ENCODE results near the gene PCNX1.
"Not testable (repeated sequence)": the region's sequence is repeated elsewhere in the genome, so short reads cannot be mapped to it uniquely, and the experiment has no call there.

The PCNX1 gene

DNA sequence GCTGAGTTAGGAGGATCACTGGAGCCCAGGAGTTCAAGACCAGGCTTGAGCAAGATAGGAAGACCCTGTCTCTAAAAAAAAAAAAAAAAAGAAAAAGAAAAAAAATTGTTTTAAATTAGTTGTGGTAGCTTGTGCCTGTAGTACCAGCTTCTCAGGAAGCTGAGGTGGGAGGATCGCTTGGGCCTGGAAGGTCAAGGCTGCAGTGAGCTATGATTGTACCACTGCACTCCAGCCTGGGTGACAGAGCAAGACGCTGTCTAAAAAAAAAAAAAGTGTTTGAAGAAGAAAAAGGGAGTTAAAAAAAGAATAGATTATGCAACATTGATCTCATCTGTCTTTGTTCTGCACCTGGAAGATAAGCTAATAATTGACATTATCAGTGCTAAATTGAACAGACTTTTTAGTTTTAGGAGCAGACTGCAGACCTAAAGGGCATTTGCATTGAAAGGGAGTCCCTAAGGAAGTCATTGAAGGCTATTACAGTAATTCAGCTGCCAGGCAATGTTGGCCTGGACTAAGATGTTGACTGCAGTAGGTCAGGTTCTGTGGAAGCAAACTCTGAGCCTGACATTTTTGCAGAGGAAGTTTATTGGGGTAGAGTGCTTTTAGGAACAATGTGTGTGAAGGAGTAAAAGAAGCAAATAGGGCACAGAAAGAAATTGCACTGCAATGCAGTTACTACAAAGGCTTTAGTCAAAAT lies 215.8 kb downstream of the PCNX1 start:
- DNase-seq (ENCODE audit: low read depth in 2 of 2): no peak

DNA sequence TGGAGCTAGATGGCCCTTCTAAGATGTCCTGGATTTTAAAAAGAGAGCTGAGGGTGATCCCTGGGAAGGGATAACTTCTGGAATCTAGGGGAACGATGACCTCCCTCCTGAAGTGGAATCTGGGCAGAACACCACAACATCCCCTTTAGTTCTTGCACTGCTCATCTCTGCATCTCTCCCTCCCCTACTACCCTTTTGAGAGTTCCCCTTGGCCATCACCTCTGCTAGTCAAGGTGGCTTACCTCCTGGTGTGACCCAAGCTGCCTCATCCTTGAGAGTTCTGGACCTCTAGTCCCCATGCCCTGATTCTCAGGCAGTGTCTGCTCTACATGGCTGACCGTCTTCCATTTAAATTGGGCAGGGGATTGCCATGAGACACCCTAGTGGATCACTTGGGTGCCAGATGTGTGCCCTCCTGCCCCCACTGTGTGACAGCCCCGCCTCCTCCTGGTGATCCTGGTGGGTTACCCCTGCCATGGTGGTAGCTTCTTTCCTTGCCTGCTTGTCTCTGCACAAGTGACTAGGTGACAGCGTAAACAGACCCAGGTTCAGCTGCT lies 216.4 kb downstream of the PCNX1 start:
- no peak for DNase-seq (ENCODE audit: low read depth in 2 of 2)

DNA sequence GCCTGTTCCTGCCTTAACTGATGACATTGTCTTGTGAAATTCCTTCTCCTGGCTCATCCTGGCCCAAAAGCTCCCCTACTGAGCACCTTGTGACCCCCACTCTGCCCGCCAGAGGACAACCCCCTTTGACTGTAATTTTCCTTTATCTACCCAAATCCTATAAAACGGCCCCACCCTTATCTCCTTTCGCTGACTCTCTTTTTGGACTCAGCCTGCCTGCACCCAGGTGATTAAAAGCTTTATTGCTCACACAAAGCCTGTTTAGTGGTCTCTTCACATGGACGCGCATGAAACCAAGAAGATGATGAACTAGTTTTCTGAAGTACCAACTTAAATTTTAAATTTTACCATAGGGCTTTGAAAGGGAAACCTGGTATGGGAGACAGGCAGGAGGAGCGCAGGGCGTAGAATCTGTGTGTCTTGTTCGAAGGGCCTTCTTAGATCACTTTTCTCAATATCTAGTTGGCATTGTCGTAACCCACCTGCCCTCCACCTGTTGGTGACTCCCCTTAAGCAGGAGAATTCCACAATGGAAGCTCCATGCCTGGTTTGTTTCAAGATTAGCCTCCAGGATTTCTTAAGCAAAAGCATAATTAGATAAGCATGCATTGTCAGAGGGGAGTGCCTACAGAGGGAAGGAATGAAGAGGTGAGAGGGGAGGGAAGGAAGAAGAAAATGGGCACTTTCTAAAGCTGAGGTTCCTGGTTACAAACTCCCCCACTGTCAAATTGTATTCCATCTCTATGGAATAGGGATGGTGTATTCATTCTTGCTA lies 222.6 kb downstream of the PCNX1 start:
- DNase-seq (ENCODE audit: low read depth in 2 of 2): not testable (repeated sequence)

DNA sequence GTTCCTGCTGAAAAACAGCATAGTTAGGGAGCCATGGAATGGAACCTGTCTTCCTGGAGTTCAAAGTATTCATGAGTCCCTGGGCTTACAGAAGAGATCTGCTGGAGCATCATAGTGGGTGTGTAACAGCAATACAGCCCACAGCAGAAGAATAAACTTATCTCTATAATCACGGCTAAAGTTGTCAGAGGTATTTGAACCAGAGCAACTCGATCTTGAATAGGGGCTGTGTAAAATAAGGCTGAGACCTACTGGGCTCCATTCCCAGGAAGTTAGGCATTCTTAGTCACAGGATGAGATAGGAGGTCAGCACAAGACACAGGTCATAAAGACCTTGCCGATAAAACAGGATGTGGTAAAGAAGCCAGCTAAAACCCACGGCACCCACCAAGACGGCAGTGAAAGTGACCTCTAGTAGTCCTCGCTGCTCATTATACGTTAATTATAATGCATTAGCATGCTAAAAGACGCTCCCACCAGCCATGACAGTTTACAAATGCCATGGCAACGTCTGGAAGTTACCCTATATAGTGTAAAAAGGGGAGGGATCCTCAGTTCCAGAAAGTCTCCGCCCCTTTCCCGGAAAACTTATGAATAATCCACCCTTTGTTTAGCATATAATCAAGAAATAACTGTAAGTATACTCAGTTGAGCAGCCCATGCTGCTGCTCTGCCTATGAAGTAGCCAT lies 223.4 kb downstream of the PCNX1 start:
- no peak for DNase-seq (ENCODE audit: low read depth in 2 of 2)

DNA sequence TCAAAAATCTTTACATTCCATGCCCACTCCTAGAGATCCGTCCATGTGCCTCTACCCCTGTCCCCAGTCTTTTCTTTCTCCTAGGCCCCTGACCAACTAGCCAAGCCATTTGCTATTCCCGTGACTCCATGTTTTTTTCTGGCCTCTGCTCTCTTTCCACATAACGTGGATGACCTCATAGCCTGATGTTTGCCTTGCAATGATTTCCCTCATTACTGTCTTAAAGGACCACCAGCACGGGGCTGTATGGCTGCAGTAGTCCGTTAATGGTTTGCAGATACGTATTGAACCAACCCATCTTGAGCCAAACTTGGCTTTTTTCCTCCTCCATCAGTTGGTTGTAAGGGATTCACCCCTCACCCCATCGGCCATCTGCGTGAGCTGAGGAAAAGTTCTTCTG lies 226.0 kb downstream of the PCNX1 start:
- no peak for DNase-seq (ENCODE audit: low read depth in 2 of 2)

DNA sequence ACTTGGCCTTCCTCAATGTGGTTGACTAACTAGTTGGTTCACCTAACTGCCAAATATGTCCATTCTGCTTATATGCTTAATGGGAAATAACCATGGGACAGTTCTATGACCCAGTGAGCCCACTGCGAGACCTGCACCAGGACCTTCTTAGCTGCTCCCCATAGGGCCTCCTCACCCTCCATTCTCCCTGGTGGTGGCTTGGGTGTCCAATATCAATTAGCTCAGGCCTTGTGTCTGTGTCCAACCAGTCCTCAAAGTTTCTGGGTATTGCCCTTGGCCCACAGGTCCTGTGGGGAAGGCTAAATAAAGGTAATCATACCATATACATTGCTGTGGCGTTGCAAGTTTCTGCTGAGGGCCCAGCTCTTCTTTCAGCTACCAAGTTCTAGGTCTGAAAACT lies 228.2 kb downstream of the PCNX1 start:
- DNase-seq (ENCODE audit: low read depth in 2 of 2): no peak

DNA sequence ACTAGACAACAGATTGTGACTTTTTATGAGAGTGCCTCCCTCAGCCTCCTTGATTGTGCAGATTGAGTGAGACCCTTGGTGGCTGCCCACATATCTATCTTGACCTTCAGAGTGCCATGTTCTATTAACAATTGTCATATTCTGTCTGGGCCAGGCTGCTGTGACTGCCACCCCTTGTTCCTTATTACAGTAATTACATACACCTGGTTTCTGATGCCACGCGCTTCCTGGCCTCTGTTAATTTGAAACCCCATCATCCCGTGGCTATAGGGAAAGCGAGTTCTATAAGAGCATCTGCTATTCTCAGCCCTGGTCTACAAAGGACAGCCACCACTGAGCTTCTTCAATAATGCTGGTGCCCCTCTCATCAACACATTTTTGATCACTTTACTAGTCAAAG lies 228.7 kb downstream of the PCNX1 start:
- DNase-seq (ENCODE audit: low read depth in 2 of 2): no peak

DNA sequence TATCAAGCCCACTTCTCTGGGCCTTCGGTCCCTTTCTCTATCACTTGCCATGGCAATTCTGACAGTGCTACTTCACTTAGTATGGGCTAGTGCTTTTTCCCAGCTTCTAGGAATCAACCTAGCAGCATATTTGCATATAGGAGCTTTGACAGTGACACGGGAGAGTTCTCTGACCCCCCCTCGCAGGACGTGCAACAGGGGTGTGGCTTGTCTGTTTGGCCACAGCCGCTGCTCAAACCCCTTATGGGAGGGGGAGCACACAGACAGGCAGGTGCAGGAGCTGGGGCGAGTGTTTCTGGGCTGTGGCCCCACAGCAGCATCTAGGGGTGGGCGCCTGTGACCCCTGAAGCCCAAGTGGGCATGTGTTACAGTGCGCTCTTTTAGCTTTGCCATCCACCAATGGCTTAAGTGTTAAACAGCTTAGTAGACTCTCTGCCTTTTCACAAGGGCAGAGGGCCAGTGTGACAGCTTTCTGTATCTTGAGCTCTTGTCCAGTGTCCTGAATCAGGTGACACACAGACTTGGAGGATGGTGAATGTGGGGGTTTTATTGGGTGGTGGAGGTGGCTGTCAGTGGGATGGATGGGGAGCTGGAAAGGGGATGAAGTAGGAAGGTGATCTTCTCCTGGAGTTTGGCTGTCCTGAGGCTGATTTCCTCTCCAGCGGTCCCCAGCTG lies 229.3 kb downstream of the PCNX1 start:
- no peak for DNase-seq (ENCODE audit: low read depth in 2 of 2)

DNA sequence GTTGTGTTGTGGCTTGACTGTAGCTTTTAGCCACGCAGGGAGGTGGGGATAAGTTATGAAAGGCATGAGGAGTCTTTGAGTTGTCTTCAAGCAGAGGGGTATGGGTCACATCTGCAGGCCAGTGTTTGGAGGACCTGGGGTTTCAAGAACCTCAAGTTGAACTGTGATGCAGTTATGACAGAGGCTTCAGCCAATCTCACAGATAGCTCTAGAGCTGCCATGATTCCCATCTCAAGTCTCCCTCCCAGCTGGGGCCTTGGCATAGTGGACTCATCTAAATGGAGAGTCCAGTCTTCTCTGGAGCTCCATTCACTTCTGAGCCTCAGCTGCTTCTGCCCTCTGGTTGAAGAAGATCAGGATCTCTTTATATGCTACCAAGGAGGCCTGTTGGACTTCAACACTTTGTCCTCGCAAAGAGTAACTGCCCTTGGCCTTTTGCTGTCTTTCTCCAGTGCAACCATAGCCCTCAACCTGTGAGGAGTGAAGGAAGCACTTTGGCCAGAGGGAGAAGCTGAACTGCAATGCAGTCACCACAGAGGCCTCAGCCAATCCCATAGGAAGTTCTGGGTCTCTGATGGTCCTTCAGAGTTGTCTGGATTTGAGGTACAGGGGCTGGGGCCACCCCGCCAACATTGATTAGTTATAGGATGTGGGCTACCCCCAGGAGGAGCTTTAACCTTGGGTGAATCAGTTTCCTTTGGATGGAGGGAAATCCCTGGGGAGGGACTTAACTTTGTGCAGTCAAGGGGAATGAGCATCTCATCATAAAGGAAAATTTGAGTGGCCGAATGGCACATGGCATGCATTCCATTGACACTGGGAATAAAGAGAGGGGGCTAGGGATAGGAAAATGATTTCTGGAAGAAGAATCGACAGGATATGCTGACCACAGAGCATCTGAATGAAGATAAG lies 230.5 kb downstream of the PCNX1 start:
- no peak for DNase-seq (ENCODE audit: low read depth in 2 of 2)

DNA sequence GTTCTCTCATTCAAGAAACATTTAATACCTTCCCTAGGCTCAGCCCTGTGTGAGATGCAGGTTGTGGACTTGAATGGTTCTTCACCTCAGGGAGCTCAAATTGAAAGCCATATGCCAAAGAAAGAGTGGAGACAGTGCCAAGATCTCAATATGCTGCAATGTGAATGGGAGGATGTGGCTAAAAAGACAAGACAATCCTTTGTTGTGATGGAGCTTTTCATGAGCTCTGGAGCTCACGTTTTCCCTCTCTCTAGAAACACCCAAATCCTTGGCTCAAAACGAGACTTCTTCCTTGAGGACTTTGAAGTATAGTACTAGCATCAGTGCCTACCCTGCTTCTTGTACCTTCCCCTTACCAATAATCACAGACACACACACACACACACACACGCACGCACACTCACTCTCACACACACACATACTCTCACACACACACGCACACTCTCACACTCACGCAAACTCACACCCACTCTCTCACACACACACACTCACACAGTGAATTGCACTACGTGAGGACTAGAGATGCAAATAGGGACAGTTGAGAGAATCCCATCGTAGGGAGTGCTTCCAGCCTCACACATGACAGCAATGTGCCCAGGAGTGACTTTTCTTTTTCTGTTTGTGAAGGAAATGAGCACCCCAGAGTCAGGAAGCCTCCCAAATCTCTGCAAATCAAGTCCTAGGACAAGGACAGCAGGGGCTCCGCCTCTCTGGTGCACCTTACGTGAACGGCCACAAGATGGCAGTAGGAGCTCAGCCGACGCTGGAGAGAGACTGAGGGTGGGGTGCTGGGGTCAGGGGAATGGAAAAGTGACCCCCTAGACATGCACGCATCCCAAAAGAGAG lies 231.4 kb downstream of the PCNX1 start:
- DNase-seq (ENCODE audit: low read depth in 2 of 2): peak in 1 of 2 donors; percentile 16

DNA sequence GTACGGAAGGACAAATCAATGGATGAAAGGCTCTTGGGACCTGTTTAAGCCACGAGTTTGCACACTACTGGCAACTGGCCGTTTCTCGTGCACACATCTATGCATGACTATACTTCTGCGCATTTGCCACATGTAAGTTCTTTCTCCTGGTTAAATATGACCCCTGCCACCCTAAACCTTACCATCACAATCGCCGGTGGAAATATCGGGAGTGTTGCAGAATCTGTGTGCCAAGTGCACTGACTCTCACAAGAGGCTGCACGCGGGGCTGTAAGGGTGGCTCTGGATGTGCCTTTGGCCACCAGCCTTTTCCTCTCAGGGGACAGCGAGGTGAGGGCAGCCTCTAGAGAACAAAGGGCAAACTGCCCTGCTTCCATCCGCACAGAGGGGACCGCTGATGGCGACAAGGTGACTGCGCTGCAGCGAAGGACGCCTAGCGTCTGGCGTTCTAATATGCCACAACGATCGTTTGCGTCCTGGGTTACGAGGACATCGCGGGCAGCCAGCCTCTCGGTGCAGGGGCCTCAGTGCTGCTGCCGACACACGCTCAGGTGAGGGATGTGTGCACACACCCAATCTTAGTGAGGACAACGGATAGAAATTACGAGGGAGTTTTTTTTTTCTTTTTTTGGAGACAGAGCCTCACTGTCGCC lies 232.2 kb downstream of the PCNX1 start:
- no peak for DNase-seq (ENCODE audit: low read depth in 2 of 2)

DNA sequence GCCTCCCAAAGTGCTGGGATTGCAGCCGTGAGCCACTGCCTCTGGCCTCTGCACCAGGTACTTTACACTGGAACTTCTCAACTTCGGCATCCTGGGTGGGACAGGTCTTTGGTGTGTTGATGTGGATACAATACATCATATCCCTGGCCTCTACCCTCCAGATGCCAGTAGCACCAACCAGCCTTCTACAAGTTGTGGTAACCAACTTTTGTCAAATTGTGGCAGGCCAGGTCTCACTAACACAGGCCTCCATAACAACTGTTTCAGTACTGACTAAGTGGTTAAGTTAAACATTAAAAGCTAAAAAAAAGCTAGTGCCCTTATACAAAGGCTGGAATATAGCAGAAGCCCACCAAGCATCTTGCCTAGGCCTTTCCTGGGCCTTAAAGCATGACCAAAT lies 232.9 kb downstream of the PCNX1 start:
- DNase-seq (ENCODE audit: low read depth in 2 of 2): no peak

DNA sequence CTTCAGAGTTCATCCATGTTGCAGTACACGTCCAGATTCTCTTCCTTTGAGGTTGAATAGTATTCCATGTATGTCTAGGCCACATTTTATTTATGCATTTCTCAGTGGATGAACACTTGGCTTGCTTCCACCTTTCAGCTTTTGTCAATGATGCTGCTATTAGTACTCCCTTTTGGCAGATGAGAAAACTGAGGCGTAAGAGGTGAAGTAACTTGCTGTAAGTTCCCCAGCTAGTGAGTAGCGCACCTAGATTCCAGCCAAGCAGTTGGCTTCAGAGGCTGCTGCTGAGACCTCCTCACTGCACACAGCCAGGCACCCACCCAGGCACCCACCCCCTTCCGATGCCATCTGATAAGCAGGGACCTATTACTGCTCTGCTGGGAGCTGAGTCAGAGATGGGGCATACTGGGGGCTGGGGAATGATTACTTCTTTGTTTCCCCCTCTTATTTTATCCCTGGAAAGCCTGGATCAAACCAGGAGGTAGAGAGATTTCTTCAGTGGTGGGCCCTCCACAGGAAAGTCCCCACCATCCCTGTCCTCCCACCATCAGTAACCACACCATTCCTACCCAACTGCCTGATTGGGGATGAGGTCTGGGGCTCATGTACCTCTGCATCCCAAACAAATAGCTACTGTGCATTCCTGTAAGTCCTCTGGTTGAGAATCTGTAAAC lies 234.6 kb downstream of the PCNX1 start:
- DNase-seq (ENCODE audit: low read depth in 2 of 2): no peak

DNA sequence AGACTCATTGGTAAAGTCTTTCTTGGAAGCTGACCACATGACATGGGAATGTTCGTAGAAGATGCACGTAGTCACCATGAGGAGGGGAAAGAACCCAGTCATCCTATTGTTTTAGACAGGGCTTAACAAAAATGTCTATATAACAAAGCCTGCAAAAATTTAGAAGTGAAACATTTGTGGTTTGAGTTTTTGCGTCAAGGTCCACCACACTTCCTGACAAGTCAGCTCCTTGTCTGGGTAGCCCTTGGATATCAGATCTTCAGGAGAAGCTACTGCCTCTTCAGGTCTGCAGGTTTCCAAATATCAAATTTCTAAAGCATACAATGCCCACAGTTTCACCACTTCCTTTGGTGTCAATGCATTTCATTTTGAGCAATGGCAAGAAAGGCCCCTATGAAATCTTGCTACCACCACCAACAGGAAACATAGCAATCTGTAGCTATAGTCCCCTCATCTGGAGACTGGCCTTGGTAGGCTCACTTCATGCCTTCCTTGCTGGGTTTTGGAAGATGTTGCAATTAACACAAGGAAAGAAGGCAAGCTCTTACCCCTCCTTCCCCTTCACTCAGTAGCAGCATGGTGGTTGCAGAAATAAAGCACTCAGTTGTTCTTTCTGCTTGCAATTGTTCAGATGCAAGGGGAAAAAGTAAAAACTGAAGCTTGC lies 235.2 kb downstream of the PCNX1 start:
- no peak for DNase-seq (ENCODE audit: low read depth in 2 of 2)

DNA sequence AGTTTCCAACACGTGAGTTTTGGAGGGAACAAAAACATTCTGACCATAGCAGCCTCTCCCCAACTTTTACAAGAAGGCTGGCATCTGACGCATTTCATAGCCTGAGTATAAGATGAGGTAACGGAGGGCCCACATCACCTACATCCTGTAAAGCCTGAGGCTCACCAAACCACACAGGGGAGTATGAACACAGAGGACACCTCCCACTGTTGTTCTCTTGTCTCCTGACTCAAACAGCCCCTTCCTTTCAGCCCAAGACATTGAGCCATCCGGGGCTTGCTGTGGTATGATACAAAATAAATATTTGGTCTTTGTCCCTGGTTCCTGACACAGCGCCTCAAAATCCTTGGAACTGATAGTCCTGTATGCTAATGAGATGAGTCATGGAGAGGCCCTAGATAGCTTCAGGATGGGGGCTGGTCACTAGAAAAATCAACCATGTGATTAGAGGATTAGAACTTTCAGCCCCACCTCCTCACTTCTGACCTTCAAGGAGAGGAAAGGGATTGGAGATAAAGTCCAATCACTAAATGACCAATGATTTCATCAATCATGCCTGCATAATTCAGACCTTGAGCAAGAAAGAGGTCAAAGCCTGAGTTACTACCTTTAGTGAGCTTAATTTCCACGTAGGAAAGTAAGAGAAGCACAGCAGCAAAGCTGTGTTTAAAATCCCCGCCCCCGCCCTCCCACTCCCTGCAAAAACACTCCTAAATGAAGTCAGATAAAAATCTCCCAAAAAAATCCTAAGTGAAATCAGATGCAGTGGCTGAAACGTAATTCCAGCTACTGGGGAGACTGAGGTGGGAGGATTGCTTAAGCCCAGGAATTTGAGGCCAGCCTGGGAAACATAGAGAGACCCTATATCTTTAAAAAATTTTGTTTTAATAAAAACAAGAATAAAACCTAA lies 236.4 kb downstream of the PCNX1 start:
- DNase-seq (ENCODE audit: low read depth in 2 of 2): peak in 1 of 2 donors; percentile 13

DNA sequence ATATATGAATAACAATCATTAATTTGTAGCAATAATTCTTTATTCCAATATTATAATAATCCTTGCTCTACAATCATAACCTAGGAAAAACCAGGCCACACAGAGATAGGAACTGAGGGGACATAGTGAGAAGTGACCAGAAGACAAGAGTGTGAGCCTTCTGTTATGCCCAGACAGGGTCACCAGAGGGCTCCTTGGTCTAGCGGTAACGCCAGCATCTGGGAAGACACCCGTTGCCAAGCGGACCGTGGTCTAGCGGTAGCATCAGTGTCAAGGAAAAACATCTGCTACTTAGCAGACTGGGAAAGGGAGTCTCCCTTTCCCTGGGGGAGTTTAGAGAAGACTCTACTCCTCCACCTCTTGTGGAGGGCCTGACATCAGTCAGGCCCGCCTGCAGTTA lies 240.1 kb downstream of the PCNX1 start:
- not testable (repeated sequence) for DNase-seq (ENCODE audit: low read depth in 2 of 2)

DNA sequence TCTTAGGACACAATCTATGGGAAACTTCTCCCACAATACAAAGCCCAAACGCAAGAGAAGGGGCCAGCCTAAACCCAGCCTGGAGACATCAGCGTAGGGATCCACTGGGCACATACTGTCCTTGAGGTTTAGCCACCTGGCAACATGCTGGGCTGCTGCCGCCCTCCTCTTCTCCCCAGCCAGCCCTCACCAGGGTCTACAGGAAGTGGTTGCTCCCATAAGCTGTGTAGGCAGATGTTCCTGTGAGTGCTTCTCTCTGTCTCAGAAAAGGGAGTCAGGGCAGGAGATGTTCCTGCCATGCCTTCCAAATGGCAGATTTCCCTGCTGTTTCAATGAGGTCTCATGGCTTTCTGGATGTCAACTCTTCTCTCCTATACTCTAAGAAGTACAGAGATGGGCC lies 241.4 kb downstream of the PCNX1 start:
- DNase-seq (ENCODE audit: low read depth in 2 of 2): no peak

All from stimulated activated CD8-positive, alpha-beta memory T cell treated with anti-CD3 and anti-CD28 coated beads, Interleukin-7, amount 100 ng/mL, for 4 hours (primary cell).